Astrocyte (in vitro differentiated cells and primary cell): ENCODE data around the gene LRFN5. TPM values are rescaled to one million over a fixed set of nuclear protein-coding genes. Genes with fewer than 3 reads are reported as not detected.
A peak's percentile ranks its signal among the peaks of the same experiment; 100 is the strongest.

ENCODE experiments used
- DNase-seq: peaks from one replicate; pipeline ENCODE4 v3.0.0-alpha.2; 2010; ENCODE audit warnings: low read depth
- FAIRE-seq: peaks from 2 replicates; lab custom pipeline; 2011; peaks lifted over from hg19 to GRCh38; lab: Jason Lieb, UNC
- H2AFZ ChIP-seq: 2 replicates; pipeline ENCODE4 v1.6.0; 2012; ENCODE audit warnings: low read depth, low read length, inconsistent platforms
- H3K27ac ChIP-seq: 2 replicates; pipeline ENCODE4 v1.5.1; 2011; ENCODE audit warnings: low read depth, low read length, inconsistent platforms
- H3K27me3 ChIP-seq: 2 replicates; pipeline ENCODE4 v1.6.0; 2011; ENCODE audit warnings: low read length, inconsistent platforms; ENCODE audit not compliant: insufficient read depth
- H3K36me3 ChIP-seq: 2 replicates; pipeline ENCODE4 v1.5.1; 2011; ENCODE audit warnings: low read length, inconsistent platforms; ENCODE audit not compliant: insufficient read depth
- H3K4me1 ChIP-seq: 2 replicates; pipeline ENCODE4 v1.5.1; 2011; ENCODE audit warnings: low read length, inconsistent platforms; ENCODE audit not compliant: insufficient read depth
- H3K4me2 ChIP-seq: 2 replicates; pipeline ENCODE4 v1.6.0; 2012; ENCODE audit warnings: low read length, inconsistent platforms
- H3K4me3 ChIP-seq: 2 replicates; pipeline ENCODE4 v1.5.1; 2011; ENCODE audit warnings: low read depth, mild to moderate bottlenecking, low read length, inconsistent platforms; ENCODE audit not compliant: insufficient read depth
- H3K79me2 ChIP-seq: 2 replicates; pipeline ENCODE4 v1.6.0; 2012; ENCODE audit warnings: mild to moderate bottlenecking, low read length, inconsistent platforms; ENCODE audit not compliant: insufficient read depth
- H3K9ac ChIP-seq: 2 replicates; pipeline ENCODE4 v1.6.0; 2012; ENCODE audit warnings: mild to moderate bottlenecking, low read length, inconsistent platforms
- H3K9me3 ChIP-seq: 2 replicates; pipeline ENCODE4 v1.5.1; 2012; ENCODE audit warnings: low read depth, mild to moderate bottlenecking, low read length, inconsistent platforms; ENCODE audit not compliant: insufficient read depth
- H4K20me1 ChIP-seq: 2 replicates; pipeline ENCODE4 v1.6.0; 2012; ENCODE audit warnings: low read length, inconsistent platforms; ENCODE audit not compliant: insufficient read depth
- H3K27ac Mint-ChIP-seq: one replicate; pipeline ENCODE4 v1.8.0; 2021; ENCODE audit warnings: mild to moderate bottlenecking, mixed read lengths; ENCODE audit not compliant: unreplicated experiment
- H3K27me3 Mint-ChIP-seq: one replicate; pipeline ENCODE4 v1.8.0; 2021; ENCODE audit warnings: low read depth, mixed read lengths; ENCODE audit not compliant: unreplicated experiment
- H3K36me3 Mint-ChIP-seq: one replicate; pipeline ENCODE4 v1.8.0; 2021; ENCODE audit warnings: low read depth, mixed read lengths; ENCODE audit not compliant: unreplicated experiment
- H3K4me1 Mint-ChIP-seq: one replicate; pipeline ENCODE4 v1.8.0; 2021; ENCODE audit warnings: low read depth, mixed read lengths; ENCODE audit not compliant: unreplicated experiment
- H3K4me3 Mint-ChIP-seq: one replicate; pipeline ENCODE4 v1.8.0; 2021; ENCODE audit warnings: mild to moderate bottlenecking, moderate library complexity, mixed read lengths; ENCODE audit not compliant: unreplicated experiment
- H3K9me3 Mint-ChIP-seq: one replicate; pipeline ENCODE4 v1.8.0; 2021; ENCODE audit warnings: mild to moderate bottlenecking, mixed read lengths; ENCODE audit not compliant: unreplicated experiment
- EZH2 ChIP-seq: IDR thresholded peaks from 2 replicates; pipeline ENCODE4 v1.6.1; 2012; ENCODE audit warnings: mild to moderate bottlenecking, low read length, inconsistent platforms; ENCODE audit not compliant: insufficient read depth
- total RNA-seq: library from RNA; stranded (reverse); gene quantifications from 2 replicates; pipeline ENCODE4 v1.2.1, GENCODE V29; 2021
- TF ChIP-seq, protein P1 (sequence below): IDR thresholded peaks from 2 replicates; pipeline ENCODE4 v1.5.1; 2011; ENCODE audit warnings: low read depth, mild to moderate bottlenecking, inconsistent platforms, low read length, moderate library complexity; ENCODE audit not compliant: insufficient read depth

LRFN5 gene
- total RNA-seq, 1 donor from 2014 or later, result 1.5 TPM

DNA sequence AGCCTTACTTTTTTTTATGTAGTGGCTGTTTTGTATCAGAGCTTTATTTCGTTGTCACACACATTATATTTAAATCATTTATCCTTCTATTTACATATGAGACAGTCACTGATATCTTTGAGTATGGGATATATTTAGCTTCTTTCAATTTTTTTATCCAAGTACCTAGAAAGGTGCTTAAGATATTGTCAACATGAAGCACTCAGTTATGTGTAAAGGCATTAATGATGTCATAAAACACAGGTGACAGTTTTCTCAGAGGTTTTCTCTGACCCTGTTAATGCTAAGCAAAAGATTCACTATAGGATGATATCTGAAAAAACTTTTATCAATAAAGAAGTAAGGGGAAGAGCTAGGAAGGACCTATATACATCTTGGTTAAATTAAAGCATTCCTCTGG lies 23.2 kb downstream of the LRFN5 start:
- Mint-ChIP-seq H3K27me3 (peaks cover 3% of the 10 kb centered on the region), H3K9me3 (no peaks in the 10 kb centered on the region), H3K4me3 (no peak overlapping the region), H3K4me1 (no peaks in the 10 kb centered on the region), H3K27ac (no peak overlapping the region), H3K36me3 (no peaks in the 10 kb centered on the region)
- no peak overlapping the region for H2AFZ ChIP-seq
- H3K79me2 ChIP-seq, result no peaks in the 10 kb centered on the region
- DNase-seq (no peak), FAIRE-seq (no peak)
- TF ChIP-seq EZH2, result no peak
- TF ChIP-seq, protein P1, sequence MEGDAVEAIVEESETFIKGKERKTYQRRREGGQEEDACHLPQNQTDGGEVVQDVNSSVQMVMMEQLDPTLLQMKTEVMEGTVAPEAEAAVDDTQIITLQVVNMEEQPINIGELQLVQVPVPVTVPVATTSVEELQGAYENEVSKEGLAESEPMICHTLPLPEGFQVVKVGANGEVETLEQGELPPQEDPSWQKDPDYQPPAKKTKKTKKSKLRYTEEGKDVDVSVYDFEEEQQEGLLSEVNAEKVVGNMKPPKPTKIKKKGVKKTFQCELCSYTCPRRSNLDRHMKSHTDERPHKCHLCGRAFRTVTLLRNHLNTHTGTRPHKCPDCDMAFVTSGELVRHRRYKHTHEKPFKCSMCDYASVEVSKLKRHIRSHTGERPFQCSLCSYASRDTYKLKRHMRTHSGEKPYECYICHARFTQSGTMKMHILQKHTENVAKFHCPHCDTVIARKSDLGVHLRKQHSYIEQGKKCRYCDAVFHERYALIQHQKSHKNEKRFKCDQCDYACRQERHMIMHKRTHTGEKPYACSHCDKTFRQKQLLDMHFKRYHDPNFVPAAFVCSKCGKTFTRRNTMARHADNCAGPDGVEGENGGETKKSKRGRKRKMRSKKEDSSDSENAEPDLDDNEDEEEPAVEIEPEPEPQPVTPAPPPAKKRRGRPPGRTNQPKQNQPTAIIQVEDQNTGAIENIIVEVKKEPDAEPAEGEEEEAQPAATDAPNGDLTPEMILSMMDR, result no peak
- H3K4me2 ChIP-seq, result no peak overlapping the region
- no peaks in the 10 kb centered on the region for H3K27me3 ChIP-seq
- no peaks in the 10 kb centered on the region for H3K36me3 ChIP-seq
- no peaks in the 10 kb centered on the region for H3K4me1 ChIP-seq
- H3K4me3 ChIP-seq, result no peak overlapping the region
- no peaks in the 10 kb centered on the region for H3K9me3 ChIP-seq
- H3K9ac ChIP-seq, result no peak overlapping the region
- no peaks in the 10 kb centered on the region for H4K20me1 ChIP-seq
- no peak overlapping the region for H3K27ac ChIP-seq

DNA sequence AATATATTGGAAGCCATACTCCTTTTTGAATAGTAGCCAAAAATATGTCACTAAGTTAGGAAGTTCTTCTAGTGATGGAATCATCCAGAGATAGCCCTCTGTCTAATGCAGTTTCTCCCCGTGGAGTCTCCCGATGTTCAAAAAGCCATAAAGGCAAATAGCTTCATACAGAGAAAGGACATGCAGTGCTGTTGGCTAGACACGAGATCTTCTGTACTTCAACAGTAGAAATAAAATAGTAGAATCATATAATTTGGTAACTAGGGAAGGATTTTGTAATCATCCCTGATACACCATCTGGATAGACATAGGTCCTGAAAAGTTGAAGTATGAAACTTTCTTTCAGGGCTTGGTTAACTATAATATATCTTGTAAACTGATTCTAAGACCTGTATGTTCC lies 27.6 kb downstream of the LRFN5 start:
- no peak overlapping the region for H2AFZ ChIP-seq
- Mint-ChIP-seq H3K4me3 (no peak overlapping the region), H3K27ac (no peak overlapping the region), H3K27me3 (peaks cover 3% of the 10 kb centered on the region), H3K36me3 (no peaks in the 10 kb centered on the region), H3K9me3 (no peaks in the 10 kb centered on the region), H3K4me1 (peaks cover 9% of the 10 kb centered on the region)
- FAIRE-seq, result no peak
- H3K36me3 ChIP-seq, result no peaks in the 10 kb centered on the region
- H3K4me1 ChIP-seq, result no peaks in the 10 kb centered on the region
- H3K4me3 ChIP-seq, result no peak overlapping the region
- H3K9me3 ChIP-seq, result no peaks in the 10 kb centered on the region
- no peak overlapping the region for H3K4me2 ChIP-seq
- no peak overlapping the region for H3K9ac ChIP-seq
- no peaks in the 10 kb centered on the region for H4K20me1 ChIP-seq
- TF ChIP-seq, protein P1, result no peak
- TF ChIP-seq EZH2, result no peak
- no peaks in the 10 kb centered on the region for H3K79me2 ChIP-seq
- no peak for DNase-seq
- no peak overlapping the region for H3K27ac ChIP-seq
- H3K27me3 ChIP-seq, result no peaks in the 10 kb centered on the region

DNA sequence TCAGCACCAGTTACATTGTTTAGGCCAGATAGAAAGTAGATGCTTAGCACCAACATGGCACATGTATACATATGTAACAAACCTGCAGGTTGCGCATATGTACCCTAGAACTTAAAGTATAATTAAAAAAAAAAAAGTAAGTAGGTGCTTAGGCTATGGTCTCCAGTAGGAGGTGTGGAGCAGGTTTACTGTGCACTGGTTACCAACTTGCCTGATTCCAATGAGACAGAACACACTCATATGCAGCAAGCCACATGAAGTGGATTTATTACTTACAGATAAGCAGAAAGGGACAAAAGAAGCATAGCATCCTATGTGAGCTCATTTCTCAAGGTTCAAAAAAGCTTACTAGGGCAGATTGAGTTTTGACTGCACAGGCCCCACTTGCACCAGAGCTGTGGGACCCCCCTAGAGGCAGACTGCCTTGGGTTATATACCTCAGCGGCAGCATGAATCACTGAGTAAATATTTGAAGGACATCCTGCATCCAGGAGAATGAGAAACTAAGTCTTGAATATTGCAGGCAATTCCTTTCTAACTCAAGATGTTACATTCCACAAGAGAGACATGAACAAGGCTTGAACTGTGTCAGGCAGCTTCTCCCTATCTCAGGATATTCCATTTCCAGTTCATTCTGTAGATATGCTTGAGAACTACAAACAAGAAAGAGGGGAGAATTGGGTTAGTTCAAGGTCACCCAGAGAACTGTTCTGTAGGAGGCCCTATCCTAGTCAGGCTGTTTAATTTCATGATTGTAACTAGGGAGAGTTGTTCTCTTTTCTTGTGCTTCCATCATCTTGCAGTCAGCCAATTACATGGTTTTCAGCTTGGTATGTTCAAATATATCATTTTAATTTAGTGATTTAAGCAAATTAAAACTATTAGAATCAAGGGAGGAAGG lies 30.1 kb downstream of the LRFN5 start:
- H3K4me3 ChIP-seq, result no peak overlapping the region
- H3K4me1 ChIP-seq, result no peaks in the 10 kb centered on the region
- no peak overlapping the region for H3K27ac Mint-ChIP-seq
- H4K20me1 ChIP-seq, result no peaks in the 10 kb centered on the region
- H3K36me3 Mint-ChIP-seq, result no peaks in the 10 kb centered on the region
- no peaks in the 10 kb centered on the region for H3K9me3 Mint-ChIP-seq
- H3K9me3 ChIP-seq, result no peaks in the 10 kb centered on the region
- no peaks in the 10 kb centered on the region for H3K27me3 ChIP-seq
- no peak overlapping the region for H3K27ac ChIP-seq
- peak; percentile 16 for DNase-seq
- no peak overlapping the region for H3K4me3 Mint-ChIP-seq
- H2AFZ ChIP-seq, result no peak overlapping the region
- H3K4me1 Mint-ChIP-seq, result peaks cover 9% of the 10 kb centered on the region
- peaks cover 2% of the 10 kb centered on the region for H3K27me3 Mint-ChIP-seq
- TF ChIP-seq, protein P1, result no peak
- no peak for TF ChIP-seq EZH2
- no peaks in the 10 kb centered on the region for H3K36me3 ChIP-seq
- FAIRE-seq, result no peak
- H3K79me2 ChIP-seq, result no peaks in the 10 kb centered on the region
- no peak overlapping the region for H3K9ac ChIP-seq
- no peak overlapping the region for H3K4me2 ChIP-seq
